MM.1S (cell line): ENCODE measurements around the gene ENC1.

Experiments
- CTCF ChIP-seq: fragments of 300-600 bp; sonication (generic); IDR thresholded peaks from 2 replicates; pipeline ENCODE4 v1.5.1; 2016; ENCODE audit warnings: antibody characterized with exemption, low read length, mixed read lengths
- EZH2 ChIP-seq: fragments of 300-600 bp; sonication (generic); optimal IDR thresholded peaks from 2 replicates; pipeline ENCODE3; 2017; ENCODE audit warnings: low read depth, mild to moderate bottlenecking, antibody characterized with exemption, low read length, mixed read lengths

GRCh38 chr5:74596927-74597326, 43.6 kb downstream of the ENC1 start:
- no peak for TF ChIP-seq CTCF
- TF ChIP-seq EZH2, result no peak
